ENCODE measurements around the gene CELF1.

The CELF1 gene

GRCh38 chr11:47477323-47477722 is 75.6 kb downstream of the CELF1 start:
- no peaks in the 10 kb centered on the region for H3K9me2 ChIP-seq (replicated peaks; ENCODE audit: low read depth, low read length)
- peaks cover 97% of the 10 kb centered on the region for H3K36me3 ChIP-seq (ENCODE audit: insufficient read depth, low read length)
- H3F3A ChIP-seq (ENCODE audit: low read depth), result no peaks in the 10 kb centered on the region
- no peak overlapping the region for H3K4me2 ChIP-seq (ENCODE audit: low read depth, low read length, poor library complexity, severe bottlenecking)
- no peak overlapping the region for H3K4me3 ChIP-seq (ENCODE audit: low read length, poor library complexity, severe bottlenecking)
- H3K9me3 ChIP-seq (ENCODE audit: insufficient read depth, low read depth, low read length), result no peaks in the 10 kb centered on the region
- no peaks in the 10 kb centered on the region for H3K79me2 ChIP-seq (ENCODE audit: insufficient read depth, low read length)
- no peaks in the 10 kb centered on the region for H3K4me1 ChIP-seq (ENCODE audit: insufficient read depth, low read length, poor library complexity, severe bottlenecking)
- no peak overlapping the region for H3K9ac ChIP-seq (ENCODE audit: low read depth, low read length, poor library complexity, severe bottlenecking)
- TF ChIP-seq EZH2phosphoT487 (IDR thresholded peaks at IDR 0.05; ENCODE audit: borderline replicate concordance), result no peak
- TF ChIP-seq, protein P1, sequence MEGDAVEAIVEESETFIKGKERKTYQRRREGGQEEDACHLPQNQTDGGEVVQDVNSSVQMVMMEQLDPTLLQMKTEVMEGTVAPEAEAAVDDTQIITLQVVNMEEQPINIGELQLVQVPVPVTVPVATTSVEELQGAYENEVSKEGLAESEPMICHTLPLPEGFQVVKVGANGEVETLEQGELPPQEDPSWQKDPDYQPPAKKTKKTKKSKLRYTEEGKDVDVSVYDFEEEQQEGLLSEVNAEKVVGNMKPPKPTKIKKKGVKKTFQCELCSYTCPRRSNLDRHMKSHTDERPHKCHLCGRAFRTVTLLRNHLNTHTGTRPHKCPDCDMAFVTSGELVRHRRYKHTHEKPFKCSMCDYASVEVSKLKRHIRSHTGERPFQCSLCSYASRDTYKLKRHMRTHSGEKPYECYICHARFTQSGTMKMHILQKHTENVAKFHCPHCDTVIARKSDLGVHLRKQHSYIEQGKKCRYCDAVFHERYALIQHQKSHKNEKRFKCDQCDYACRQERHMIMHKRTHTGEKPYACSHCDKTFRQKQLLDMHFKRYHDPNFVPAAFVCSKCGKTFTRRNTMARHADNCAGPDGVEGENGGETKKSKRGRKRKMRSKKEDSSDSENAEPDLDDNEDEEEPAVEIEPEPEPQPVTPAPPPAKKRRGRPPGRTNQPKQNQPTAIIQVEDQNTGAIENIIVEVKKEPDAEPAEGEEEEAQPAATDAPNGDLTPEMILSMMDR (conservative IDR thresholded peaks at IDR 0.05; ENCODE audit: low read length), result no peak
- H2AFZ ChIP-seq (ENCODE audit: low read length), result no peak overlapping the region
- H4K20me1 ChIP-seq (ENCODE audit: insufficient read depth, low read length, poor library complexity, severe bottlenecking), result peaks cover 2% of the 10 kb centered on the region
- H3K27me3 ChIP-seq (ENCODE audit: insufficient read depth, low read length, poor library complexity, severe bottlenecking), result no peaks in the 10 kb centered on the region

DNA sequence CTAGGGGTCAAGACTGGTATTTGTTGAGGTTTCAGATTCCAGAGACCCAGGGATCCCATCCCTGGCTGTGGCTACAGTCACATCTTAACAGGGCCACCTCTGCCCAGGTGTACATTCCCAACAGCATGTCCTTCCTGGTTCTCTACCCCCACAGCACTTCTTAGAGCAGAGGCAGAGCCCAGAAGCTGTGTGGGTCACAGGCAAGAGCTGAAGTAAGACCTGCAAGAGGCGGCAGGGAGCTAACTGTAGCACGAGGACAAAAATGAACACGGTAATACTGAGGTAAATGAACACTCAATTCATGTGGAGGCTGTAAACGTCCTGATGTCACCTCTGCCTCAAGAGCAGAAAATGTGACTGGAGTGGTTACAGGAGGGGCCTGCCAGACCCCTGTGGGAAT is 82.3 kb downstream of the CELF1 start:
- Histone ChIP-seq H2AFZ (ENCODE audit: low read length) (no peak overlapping the region), H4K20me1 (ENCODE audit: insufficient read depth, low read length, poor library complexity, severe bottlenecking) (no peaks in the 10 kb centered on the region), H3K4me2 (ENCODE audit: low read depth, low read length, poor library complexity, severe bottlenecking) (no peak overlapping the region), H3K9me2 (replicated peaks; ENCODE audit: low read depth, low read length) (no peaks in the 10 kb centered on the region), H3K36me3 (ENCODE audit: insufficient read depth, low read length) (peaks cover 96% of the 10 kb centered on the region), H3K9me3 (ENCODE audit: insufficient read depth, low read depth, low read length) (no peaks in the 10 kb centered on the region), H3F3A (ENCODE audit: low read depth) (no peaks in the 10 kb centered on the region), H3K4me1 (ENCODE audit: insufficient read depth, low read length, poor library complexity, severe bottlenecking) (no peaks in the 10 kb centered on the region), H3K4me3 (ENCODE audit: low read length, poor library complexity, severe bottlenecking) (no peak overlapping the region), H3K9ac (ENCODE audit: low read depth, low read length, poor library complexity, severe bottlenecking) (no peak overlapping the region), H3K27me3 (ENCODE audit: insufficient read depth, low read length, poor library complexity, severe bottlenecking) (no peaks in the 10 kb centered on the region), H3K79me2 (ENCODE audit: insufficient read depth, low read length) (peaks cover 9% of the 10 kb centered on the region; the same call in 1 of the 2 replicates)
- TF ChIP-seq, protein P1 (conservative IDR thresholded peaks at IDR 0.05; ENCODE audit: low read length), result no peak

DNA sequence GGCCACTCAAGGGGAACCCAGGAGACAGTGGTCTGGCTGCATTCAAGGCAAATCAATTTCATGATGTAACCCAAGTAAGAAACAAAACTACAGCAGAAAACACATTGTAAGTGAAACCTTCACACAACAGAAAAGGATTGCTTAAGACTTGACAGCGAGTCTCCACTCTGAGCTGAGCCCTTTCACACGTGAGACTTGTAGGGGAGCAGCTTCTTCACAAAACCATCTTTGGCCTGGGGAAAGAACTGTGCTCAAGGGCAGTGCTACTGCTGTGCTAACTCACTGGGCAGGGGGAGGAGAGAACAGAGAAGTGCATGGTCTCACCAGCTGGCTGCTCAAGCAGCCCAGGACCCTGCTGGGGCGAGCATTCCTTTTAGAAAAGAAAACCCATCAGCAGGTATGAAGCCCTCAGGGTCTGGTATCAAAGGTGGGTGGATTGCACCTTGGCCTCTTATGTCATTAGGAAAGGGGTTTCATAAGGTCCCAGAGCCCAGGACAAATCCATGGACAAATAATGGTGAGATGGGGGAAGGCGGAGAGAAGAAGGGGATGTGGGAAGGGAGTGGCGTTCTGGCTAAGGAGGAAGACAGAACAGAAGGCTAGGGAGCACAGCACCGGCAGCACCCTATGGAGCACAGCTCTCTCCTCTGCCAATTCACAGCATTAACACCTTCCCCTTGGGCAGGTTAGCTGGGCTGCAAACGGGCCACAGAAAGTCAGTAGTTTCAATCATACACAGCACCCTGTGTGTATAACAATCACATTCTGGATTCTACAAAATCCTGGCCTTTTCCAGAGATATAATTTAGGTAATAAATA is 83.4 kb downstream of the CELF1 start:
- no peaks in the 10 kb centered on the region for H3K9me3 ChIP-seq (ENCODE audit: insufficient read depth, low read depth, low read length)
- H3K36me3 ChIP-seq (ENCODE audit: insufficient read depth, low read length), result peaks cover 93% of the 10 kb centered on the region
- H2AFZ ChIP-seq (ENCODE audit: low read length), result no peak overlapping the region
- H3K4me3 ChIP-seq (ENCODE audit: low read length, poor library complexity, severe bottlenecking), result no peak overlapping the region
- H3K79me2 ChIP-seq (ENCODE audit: insufficient read depth, low read length), result peaks cover 15% of the 10 kb centered on the region; the same call in 1 of the 2 replicates
- H3K27me3 ChIP-seq (ENCODE audit: insufficient read depth, low read length, poor library complexity, severe bottlenecking), result no peaks in the 10 kb centered on the region
- no peaks in the 10 kb centered on the region for H3F3A ChIP-seq (ENCODE audit: low read depth)
- no peak overlapping the region for H3K4me2 ChIP-seq (ENCODE audit: low read depth, low read length, poor library complexity, severe bottlenecking)
- no peaks in the 10 kb centered on the region for H3K4me1 ChIP-seq (ENCODE audit: insufficient read depth, low read length, poor library complexity, severe bottlenecking)
- no peaks in the 10 kb centered on the region for H3K9me2 ChIP-seq (replicated peaks; ENCODE audit: low read depth, low read length)
- no peaks in the 10 kb centered on the region for H4K20me1 ChIP-seq (ENCODE audit: insufficient read depth, low read length, poor library complexity, severe bottlenecking)
- H3K9ac ChIP-seq (ENCODE audit: low read depth, low read length, poor library complexity, severe bottlenecking), result no peak overlapping the region
- no peak for TF ChIP-seq EZH2phosphoT487 (IDR thresholded peaks at IDR 0.05; ENCODE audit: borderline replicate concordance)
- TF ChIP-seq, protein P1 (conservative IDR thresholded peaks at IDR 0.05; ENCODE audit: low read length), result no peak
